ENCODE measurements around the gene MTHFSD.

MTHFSD gene

DNA sequence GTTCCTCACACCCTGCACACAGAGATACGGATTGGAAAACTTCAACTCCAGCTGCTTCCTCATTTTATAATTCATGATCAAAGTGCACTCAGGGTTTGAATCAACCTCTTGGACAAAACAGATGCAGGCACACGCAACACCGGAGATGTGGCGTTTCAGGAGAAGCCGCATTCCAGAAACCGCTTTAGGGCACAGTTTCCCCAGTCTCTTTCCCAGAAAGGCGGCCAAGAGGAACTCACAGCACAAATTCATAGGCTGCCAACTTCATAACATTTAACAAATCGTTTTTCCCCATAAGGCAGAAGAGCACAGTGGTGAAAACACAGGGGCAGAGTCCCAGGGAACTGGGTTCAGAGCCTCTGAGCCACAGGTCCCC lies 8.4 kb downstream of the MTHFSD start:
- DNase-seq, result no peak

- DNase-seq, result no peak
Observed at GRCh38 chr16:86545954-86546637, 8.9 kb downstream of the MTHFSD start.

DNA sequence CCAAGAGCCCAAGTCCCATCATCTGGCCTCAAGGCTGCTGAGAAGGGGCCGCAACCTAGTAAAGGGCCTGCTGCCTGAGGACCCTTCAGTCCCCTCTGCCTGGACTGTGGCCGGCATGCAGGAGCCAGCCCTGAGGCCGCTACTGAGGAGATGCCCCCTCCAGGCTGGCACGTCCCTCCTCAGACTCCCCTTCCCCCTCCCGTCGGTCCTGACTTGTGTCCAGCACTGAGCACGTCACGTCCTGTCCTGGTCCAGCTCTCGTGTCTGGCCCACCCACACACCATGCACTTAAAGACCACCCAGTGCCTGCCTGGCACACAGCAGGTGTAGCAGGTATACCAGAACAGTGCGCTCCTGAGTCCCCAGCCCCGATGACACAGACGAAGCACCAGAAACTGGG lies 9.6 kb downstream of the MTHFSD start:
- no peak for DNase-seq

GRCh38 chr16:86542756-86543750 lies 12.0 kb downstream of the MTHFSD start:
- DNase-seq, result no peak

- no peak for DNase-seq
Observed at GRCh38 chr16:86541560-86541959, 13.5 kb downstream of the MTHFSD start.

- DNase-seq, result no peak
Observed at GRCh38 chr16:86540894-86541293, 14.1 kb downstream of the MTHFSD start.

DNA sequence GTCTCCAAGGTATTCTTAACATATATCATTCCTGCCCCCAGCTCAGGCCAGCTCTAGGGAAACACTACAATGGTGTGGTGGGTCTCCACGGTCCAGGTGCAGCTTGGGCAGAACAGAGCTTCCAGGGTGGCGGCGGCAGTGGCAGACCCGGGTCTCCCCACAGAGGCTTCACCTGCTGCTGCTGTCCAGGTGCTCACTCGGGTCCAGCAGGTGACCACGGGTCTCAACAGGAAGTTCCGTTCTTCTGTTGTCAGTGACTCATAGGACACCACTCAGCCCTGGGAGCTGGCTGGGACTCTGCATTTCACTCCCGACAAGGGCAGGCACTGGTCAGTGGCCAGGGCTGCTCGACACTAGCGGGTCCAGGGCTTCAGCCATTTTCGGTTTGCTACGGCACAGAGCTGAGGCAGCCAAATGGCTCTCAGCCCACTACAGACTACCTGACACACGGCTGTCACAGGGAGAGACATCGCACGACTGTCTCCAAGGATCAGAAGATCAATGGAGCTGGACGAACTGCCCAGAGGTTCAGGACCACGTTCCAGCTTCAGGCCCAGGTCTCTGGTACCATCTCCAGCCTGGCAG lies 16.7 kb downstream of the MTHFSD start:
- DNase-seq, result no peak

DNA sequence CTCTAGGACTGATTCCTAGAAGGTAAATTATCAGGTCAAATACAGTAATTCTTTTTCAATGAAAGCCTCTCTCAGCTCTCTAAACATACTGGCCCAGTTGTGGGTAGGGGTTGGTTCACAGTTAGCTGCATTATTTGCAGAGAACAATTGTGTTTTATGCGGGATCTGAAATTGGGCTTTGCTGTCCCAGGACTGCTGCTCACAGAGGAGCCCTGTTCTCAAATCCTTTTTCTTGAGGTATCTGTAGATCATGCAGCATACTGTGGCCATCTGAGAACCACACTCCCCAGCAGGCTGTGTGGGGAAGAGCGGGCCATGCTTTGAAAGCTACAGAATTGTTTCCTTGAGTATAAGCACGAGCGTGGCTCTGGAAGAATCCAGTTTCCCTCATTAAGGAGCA lies 17.5 kb downstream of the MTHFSD start:
- DNase-seq, result no peak

GRCh38 chr16:86536621-86537020 lies 18.4 kb downstream of the MTHFSD start:
- no peak for DNase-seq

- no peak for DNase-seq
Observed at GRCh38 chr16:86534779-86535615, 20.0 kb downstream of the MTHFSD start.

DNA sequence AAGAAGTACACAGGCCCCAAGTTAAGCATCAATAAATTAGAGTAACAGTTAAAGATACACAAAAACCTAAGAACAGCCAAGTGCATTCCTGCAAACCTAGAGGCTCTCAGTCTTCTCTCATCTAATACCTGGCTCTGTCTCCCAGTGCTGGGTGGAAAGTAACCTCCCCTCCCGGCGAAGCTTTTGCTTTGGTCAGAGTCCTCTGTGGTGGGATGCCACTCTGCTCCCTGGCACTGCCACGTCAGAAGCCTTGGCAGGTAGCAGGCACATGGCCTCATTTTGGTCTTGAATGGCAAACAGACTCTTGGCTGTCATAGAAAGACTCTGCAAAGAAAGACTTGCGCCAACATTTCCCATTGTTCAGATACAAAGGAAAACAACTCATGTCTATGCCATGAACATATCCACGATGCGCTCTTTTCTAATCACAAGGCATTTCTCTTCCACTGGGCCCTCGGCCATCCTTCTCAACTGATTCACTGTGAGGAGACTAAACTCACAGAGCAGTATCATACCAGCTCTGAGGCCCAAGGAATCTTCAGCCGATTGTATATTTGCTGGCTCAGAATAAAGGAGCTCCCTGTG lies 21.2 kb downstream of the MTHFSD start:
- DNase-seq, result no peak

- no peak for DNase-seq
Observed at GRCh38 chr16:86533076-86533475, 22.0 kb downstream of the MTHFSD start.

GRCh38 chr16:86532526-86532815 lies 22.6 kb downstream of the MTHFSD start:
- no peak for DNase-seq

DNA sequence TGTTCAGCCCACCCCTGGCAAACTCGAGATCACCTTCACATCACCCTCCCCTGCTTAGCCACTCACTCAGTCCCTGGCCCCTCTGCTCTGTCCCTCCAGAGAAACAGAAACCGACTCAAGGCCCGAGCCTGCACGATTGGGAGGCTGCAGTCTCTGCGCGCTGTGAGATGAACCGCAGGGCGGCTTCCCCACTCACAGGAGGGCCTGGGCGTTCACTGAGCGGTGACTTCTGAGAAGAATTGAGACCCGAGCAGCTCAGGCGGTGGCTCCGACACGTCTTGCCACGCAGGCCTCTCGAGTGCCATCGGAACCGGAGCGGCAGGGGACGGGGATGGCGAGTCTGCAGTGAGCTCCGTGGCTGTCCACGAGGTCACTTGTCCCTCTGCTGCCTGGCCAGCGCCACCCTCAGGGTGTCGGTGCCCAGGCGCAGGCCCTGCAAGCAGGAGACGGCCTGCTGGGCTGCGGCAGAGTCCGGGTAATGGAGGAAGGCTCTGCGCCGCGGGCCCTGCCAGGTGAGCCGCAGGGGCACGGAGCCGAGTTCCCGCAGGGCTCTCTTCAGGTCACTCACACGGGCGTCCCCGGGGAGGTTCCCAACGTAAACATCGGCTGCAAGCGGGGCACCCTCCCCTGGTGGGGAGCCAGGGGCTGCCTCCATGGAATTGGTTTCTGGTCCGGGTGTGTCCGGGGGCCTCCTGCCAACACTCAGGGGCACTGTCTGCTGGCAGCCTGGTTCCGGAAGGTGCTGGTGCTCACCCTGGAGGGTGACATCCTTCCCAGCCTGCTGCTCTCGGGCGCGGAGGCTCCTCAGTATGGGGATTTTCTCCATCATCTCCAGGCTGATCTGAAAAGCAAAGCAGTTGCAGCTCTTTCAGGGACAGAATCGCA lies 23.2 kb downstream of the MTHFSD start:
- DNase-seq, result no peak

DNA sequence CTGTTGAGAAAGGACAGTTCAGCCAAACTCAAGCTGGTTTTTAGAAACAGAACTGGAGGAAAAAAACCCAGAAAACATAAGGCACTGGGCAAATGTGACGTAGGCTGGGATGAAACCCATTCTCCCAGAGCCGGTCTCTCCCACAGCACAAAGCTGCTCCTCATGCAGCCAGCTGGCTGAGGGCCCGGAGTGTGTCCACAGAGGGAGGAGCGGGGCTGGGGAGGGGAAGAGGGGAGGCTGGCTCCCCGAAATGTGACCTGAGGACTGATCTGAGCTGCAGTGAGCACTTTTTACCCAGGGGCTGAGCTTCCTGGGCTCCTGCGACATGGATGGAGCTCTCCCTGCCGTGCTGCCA lies 23.9 kb downstream of the MTHFSD start:
- no peak for DNase-seq

DNA sequence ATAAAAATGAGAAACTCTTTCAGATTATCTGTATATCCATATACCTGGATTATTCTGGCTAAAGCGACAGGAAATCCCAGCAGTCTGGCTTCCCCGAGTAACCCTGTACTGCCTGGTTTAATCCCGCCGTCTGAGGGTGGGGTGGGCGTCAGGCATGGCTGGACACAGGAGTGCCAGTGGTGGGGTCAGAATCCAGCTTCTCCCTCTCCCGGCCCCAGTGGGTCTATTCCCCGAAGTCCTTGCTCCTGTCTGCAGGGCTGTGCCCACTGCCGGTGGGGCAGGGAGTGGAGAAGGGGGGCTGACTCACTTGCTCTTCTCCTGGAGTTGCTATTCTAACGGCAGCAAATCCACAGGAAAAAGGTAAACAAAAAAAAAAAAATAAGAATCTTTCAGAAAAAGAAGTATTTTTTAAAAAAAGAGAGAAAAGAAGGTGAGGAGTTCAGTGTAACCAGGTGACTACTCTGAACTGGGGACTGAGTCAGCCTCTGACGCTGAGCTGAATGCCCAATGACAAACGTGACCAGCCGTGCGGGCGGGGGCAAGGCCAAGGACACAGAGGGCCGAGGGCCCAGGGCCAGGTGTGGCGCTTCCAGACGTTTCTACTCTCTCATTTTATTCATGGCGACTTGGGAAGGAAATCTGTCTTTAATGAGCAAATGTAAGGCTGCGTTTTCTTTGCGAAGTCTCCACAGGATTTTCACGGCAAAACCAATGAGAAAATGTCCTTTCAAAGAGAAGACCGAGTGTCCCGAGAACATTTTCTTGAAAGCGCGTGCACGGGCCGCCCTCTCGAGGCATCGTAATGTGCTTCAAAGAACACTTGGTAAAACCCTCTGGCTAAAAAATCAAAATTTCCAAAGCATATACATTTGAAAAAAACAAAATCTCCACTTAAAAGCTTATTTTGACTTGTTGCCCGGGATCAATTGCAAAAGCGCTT lies 24.5 kb downstream of the MTHFSD start:
- DNase-seq, result no peak

GRCh38 chr16:86529160-86529559 lies 25.9 kb downstream of the MTHFSD start:
- DNase-seq, result no peak

DNA sequence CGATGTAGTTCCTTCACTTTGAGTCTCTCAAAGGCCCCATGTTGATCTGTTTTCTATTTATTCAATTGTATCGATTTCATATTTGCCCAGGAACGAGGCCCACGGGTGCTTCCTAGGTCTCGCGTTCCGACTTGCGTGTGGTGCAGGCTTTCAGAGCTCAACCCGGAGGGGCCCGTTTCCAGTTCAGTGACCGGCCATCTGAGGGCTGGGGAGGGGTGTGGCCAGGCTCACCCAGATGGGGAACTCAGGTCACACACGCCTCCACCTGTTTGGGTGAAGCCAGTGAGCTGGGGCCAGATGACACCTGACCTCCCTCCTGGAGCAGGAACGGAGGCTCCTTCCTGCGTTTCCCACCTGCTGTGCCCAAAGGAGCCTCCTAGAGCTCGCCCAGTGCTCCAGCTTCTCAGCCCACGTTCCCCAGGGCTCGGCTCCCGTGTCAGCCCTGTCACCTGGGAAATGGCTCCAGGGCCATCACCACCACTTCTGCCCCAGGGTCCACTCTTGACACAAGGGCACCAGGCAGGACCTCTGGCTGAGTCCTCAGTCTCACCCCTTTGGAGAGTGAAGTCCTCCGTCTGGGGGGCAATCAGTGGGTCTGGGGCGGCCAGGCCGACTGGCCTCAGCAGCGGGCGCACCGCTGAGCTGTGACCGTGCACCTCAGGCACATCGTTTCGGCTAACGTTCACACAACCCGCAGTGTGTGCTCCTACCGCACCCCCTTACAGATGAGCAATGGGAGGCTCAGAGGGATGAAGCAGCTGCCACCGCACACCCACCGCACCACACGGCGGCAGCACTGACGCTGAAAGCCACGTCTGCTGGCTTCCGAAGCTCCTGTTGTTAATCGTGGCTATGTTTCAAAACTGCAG lies 26.7 kb downstream of the MTHFSD start:
- DNase-seq, result no peak

- no peak for DNase-seq
Observed at GRCh38 chr16:86527366-86527765, 27.7 kb downstream of the MTHFSD start.

- DNase-seq, result no peak
Observed at GRCh38 chr16:86525696-86526095, 29.3 kb downstream of the MTHFSD start.
